Measurements from ENCODE around the gene ARSG. TPM values are rescaled to one million over a fixed set of nuclear protein-coding genes. Genes with fewer than 3 reads are reported as not detected.
A peak's percentile ranks its signal among the peaks of the same experiment; 100 is the strongest.

ARSG gene
- total RNA-seq, 1 experiment from 2014 or later = 6.1 TPM

DNA sequence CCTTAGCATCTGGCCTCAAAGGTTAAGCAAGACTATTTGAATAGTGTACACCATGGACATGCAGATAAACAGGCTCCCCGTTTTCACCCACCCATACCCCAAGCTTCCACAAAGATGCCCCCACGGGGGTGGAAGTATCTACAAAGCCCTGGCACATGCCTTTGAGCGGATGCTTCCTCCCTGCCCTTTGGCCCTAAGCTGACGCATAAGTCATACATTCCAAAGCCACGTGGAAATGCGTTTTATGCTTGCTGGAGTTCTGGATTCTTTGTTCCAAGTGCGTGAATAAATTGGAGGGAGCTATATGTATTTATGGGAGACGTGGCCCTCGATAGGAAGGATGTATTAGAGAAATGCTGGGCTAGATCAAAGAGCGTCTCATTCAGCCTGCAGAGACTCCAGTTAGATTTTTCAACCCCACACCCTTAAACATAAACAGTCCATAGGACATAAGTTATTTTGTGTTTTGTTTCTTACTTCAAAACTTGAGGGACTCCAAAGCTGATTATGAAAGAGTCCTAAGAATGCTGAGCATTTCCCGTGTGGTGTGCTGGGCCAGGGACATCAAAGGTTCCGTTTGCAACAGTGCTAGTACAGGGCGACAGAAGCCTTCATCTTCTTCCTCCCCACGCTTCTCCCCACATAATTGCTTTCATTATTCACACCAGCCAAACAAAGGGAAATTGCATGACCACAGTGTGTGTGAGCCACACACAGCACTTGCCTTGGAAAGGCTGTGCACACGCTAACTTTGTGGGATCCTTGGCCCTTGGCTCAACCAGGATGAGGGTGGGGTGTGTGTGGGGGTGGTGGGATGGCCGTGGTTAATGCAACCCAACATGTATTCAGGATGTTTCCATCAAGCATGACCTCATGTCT lies 92.4 kb downstream of the ARSG start:
- H3K9me3 ChIP-seq = no peaks in the 10 kb centered on the region
- H3K4me1 Mint-ChIP-seq (ENCODE audit: low read depth, unreplicated experiment) = peaks cover 23% of the 10 kb centered on the region
- H3K27me3 ChIP-seq (replicated peaks; ENCODE audit: control insufficient read depth, insufficient read depth, low read length) = no peaks in the 10 kb centered on the region
- CTCF ChIA-PET = interaction anchor here (1.3 kb wide), 1 partner anchor 15 kb away, joined by 7 read pairs; no protein-coding TSS in a partner anchor
- peak overlapping the region; percentile 80 for H3K27ac Mint-ChIP-seq (ENCODE audit: unreplicated experiment)
- no peaks in the 10 kb centered on the region for H3K27me3 Mint-ChIP-seq (ENCODE audit: insufficient read depth, unreplicated experiment)
- H3K4me3 Mint-ChIP-seq (ENCODE audit: unreplicated experiment) = peak overlapping the region; percentile 15
- peak; percentile 48 to 63 for DNase-seq
- H3K4me1 ChIP-seq = peaks cover 24% of the 10 kb centered on the region
- POLR2A ChIA-PET = no interaction called here
- no TSS peak for BruUV-seq (replicated peaks)
- H3K9me3 Mint-ChIP-seq (ENCODE audit: unreplicated experiment) = no peaks in the 10 kb centered on the region
- intact Hi-C loops (cut with micrococcal nuclease; ENCODE audit: unreplicated experiment) = loop anchor here (5.0 kb wide), 1 partner anchor 56 kb away; no protein-coding TSS in a partner anchor
- H3K4me3 ChIP-seq (ENCODE audit: low read depth, low read length) = no peak overlapping the region
- TF ChIP-seq, protein P1, sequence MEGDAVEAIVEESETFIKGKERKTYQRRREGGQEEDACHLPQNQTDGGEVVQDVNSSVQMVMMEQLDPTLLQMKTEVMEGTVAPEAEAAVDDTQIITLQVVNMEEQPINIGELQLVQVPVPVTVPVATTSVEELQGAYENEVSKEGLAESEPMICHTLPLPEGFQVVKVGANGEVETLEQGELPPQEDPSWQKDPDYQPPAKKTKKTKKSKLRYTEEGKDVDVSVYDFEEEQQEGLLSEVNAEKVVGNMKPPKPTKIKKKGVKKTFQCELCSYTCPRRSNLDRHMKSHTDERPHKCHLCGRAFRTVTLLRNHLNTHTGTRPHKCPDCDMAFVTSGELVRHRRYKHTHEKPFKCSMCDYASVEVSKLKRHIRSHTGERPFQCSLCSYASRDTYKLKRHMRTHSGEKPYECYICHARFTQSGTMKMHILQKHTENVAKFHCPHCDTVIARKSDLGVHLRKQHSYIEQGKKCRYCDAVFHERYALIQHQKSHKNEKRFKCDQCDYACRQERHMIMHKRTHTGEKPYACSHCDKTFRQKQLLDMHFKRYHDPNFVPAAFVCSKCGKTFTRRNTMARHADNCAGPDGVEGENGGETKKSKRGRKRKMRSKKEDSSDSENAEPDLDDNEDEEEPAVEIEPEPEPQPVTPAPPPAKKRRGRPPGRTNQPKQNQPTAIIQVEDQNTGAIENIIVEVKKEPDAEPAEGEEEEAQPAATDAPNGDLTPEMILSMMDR (IDR thresholded peaks at IDR 0.05; ENCODE audit: insufficient read depth in 1 of 2, low read depth in 1 of 2, low read length in 1 of 2, severe bottlenecking in 1 of 2, unreplicated experiment in 1 of 2) = no peak
- no peaks in the 10 kb centered on the region for H3K36me3 Mint-ChIP-seq (ENCODE audit: insufficient read depth, unreplicated experiment)
- no peaks in the 10 kb centered on the region for H3K36me3 ChIP-seq (ENCODE audit: control insufficient read depth, insufficient read depth, low read length)

DNA sequence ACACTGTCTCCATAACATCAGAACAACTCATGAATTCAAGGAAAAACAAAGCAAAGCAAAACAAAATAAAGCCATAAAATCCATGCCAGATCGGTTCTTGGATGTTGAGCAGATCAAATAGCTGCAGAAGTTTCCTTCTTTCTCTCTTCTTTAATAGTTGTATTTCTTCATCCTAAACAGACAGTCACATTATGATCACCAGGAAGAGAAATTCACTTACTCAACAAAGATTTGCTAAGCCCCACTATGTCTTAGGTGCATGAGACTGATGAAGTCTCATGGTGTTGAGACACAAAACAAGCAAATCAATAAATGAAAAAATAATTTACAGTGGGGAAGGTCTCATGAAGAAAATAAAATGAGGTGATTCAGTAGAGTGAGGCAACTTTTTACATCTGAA lies 93.2 kb downstream of the ARSG start:
- Histone ChIP-seq H3K4me1 (peaks cover 20% of the 10 kb centered on the region), H3K27me3 (replicated peaks; ENCODE audit: control insufficient read depth, insufficient read depth, low read length) (no peaks in the 10 kb centered on the region), H3K9me3 (no peaks in the 10 kb centered on the region), H3K4me3 (ENCODE audit: low read depth, low read length) (no peak overlapping the region), H3K36me3 (ENCODE audit: control insufficient read depth, insufficient read depth, low read length) (no peaks in the 10 kb centered on the region)
- no peak for DNase-seq
- POLR2A ChIA-PET = no interaction called here
- peaks cover 21% of the 10 kb centered on the region for H3K4me1 Mint-ChIP-seq (ENCODE audit: low read depth, unreplicated experiment)
- TF ChIP-seq, protein P1 (IDR thresholded peaks at IDR 0.05; ENCODE audit: insufficient read depth in 1 of 2, low read depth in 1 of 2, low read length in 1 of 2, severe bottlenecking in 1 of 2, unreplicated experiment in 1 of 2) = no peak
- H3K9me3 Mint-ChIP-seq (ENCODE audit: unreplicated experiment) = no peaks in the 10 kb centered on the region
- H3K27me3 Mint-ChIP-seq (ENCODE audit: insufficient read depth, unreplicated experiment) = no peaks in the 10 kb centered on the region
- no peaks in the 10 kb centered on the region for H3K36me3 Mint-ChIP-seq (ENCODE audit: insufficient read depth, unreplicated experiment)
- H3K4me3 Mint-ChIP-seq (ENCODE audit: unreplicated experiment) = no peak overlapping the region
- BruUV-seq (replicated peaks) = no TSS peak
- H3K27ac Mint-ChIP-seq (ENCODE audit: unreplicated experiment) = no peak overlapping the region
- intact Hi-C loops (cut with micrococcal nuclease; ENCODE audit: unreplicated experiment) = loop anchor here (5.0 kb wide), 1 partner anchor 57 kb away; no protein-coding TSS in a partner anchor
- CTCF ChIA-PET = interaction anchor here (1.3 kb wide), 1 partner anchor 14 kb away, joined by 7 read pairs; no protein-coding TSS in a partner anchor

- Histone ChIP-seq H3K4me1 (peaks cover 20% of the 10 kb centered on the region), H3K9me3 (no peaks in the 10 kb centered on the region), H3K27me3 (replicated peaks; ENCODE audit: control insufficient read depth, insufficient read depth, low read length) (no peaks in the 10 kb centered on the region), H3K36me3 (ENCODE audit: control insufficient read depth, insufficient read depth, low read length) (no peaks in the 10 kb centered on the region), H3K4me3 (ENCODE audit: low read depth, low read length) (no peak overlapping the region)
- no peaks in the 10 kb centered on the region for H3K9me3 Mint-ChIP-seq (ENCODE audit: unreplicated experiment)
- no peak for DNase-seq
- H3K4me1 Mint-ChIP-seq (ENCODE audit: low read depth, unreplicated experiment) = peaks cover 21% of the 10 kb centered on the region
- BruUV-seq (replicated peaks) = no TSS peak
- TF ChIP-seq, protein P1 (IDR thresholded peaks at IDR 0.05; ENCODE audit: insufficient read depth in 1 of 2, low read depth in 1 of 2, low read length in 1 of 2, severe bottlenecking in 1 of 2, unreplicated experiment in 1 of 2) = no peak
- intact Hi-C loops (cut with micrococcal nuclease; ENCODE audit: unreplicated experiment) = loop anchor here (5.0 kb wide), 1 partner anchor 58 kb away; no protein-coding TSS in a partner anchor
- POLR2A ChIA-PET = no interaction called here
- CTCF ChIA-PET = no interaction called here
- no peak overlapping the region for H3K4me3 Mint-ChIP-seq (ENCODE audit: unreplicated experiment)
- H3K36me3 Mint-ChIP-seq (ENCODE audit: insufficient read depth, unreplicated experiment) = no peaks in the 10 kb centered on the region
- no peaks in the 10 kb centered on the region for H3K27me3 Mint-ChIP-seq (ENCODE audit: insufficient read depth, unreplicated experiment)
- no peak overlapping the region for H3K27ac Mint-ChIP-seq (ENCODE audit: unreplicated experiment)
Measured at GRCh38 chr17:68384941-68385340, 93.6 kb downstream of the ARSG start.

Data from Caco-2 (cell line).